Fibroblast of lung (primary cell): Measurements from ENCODE around the gene RPRD2. TPM values are rescaled to one million over a fixed set of nuclear protein-coding genes. Genes with fewer than 3 reads are reported as not detected.

Experiments
- DNase-seq, 2 donors: peaks; one replicate each; pipeline versions ENCODE4 v3.0.0 to v3.0.0-alpha.2; 2010; ENCODE audit warnings: low read depth in 2 of 2
- H2AFZ ChIP-seq: 2 replicates; pipeline ENCODE4 v1.5.1; 2012; ENCODE audit warnings: low read length, control low read depth, inconsistent platforms
- H3K27ac ChIP-seq: 2 replicates; pipeline ENCODE4 v1.5.1; 2011; ENCODE audit warnings: low read length, control low read depth; ENCODE audit not compliant: insufficient read depth
- H3K27me3 ChIP-seq: 2 replicates; pipeline ENCODE4 v1.5.1; 2011; ENCODE audit warnings: mild to moderate bottlenecking, low read length; ENCODE audit not compliant: control insufficient read depth, insufficient read depth
- H3K36me3 ChIP-seq: 2 replicates; pipeline ENCODE4 v1.5.1; 2011; ENCODE audit warnings: low read length; ENCODE audit not compliant: control insufficient read depth, insufficient read depth
- H3K4me1 ChIP-seq: 2 replicates; pipeline ENCODE4 v1.5.1; 2011; ENCODE audit warnings: low read length; ENCODE audit not compliant: control insufficient read depth, insufficient read depth; ENCODE audit errors: extremely low read depth
- H3K4me2 ChIP-seq: 2 replicates; pipeline ENCODE4 v1.5.1; 2011; ENCODE audit warnings: low read length, control low read depth; ENCODE audit not compliant: insufficient read depth; ENCODE audit errors: extremely low read depth
- H3K4me3 ChIP-seq, 4 experiments: fragments of 200-600 bp in 1 of 4; sonication (generic) in 1 of 4; replicated peaks in 1 of 4; 2 replicates each; pipeline ENCODE4 v1.5.1; 2011 to 2016; ENCODE audit warnings: low read length in 4 of 4, low read depth in 3 of 4, mild to moderate bottlenecking in 3 of 4, control low read depth in 2 of 4, inconsistent platforms in 1 of 4, mixed read lengths in 1 of 4; ENCODE audit not compliant: insufficient read depth in 1 of 4; ENCODE audit errors: control extremely low read depth in 1 of 4
- H3K79me2 ChIP-seq: 2 replicates; pipeline ENCODE4 v1.5.1; 2012; ENCODE audit warnings: mild to moderate bottlenecking, low read length, inconsistent platforms; ENCODE audit not compliant: control insufficient read depth, insufficient read depth
- H3K9ac ChIP-seq: 2 replicates; pipeline ENCODE4 v1.5.1; 2011; ENCODE audit warnings: mild to moderate bottlenecking, low read length, control low read depth; ENCODE audit not compliant: insufficient read depth
- H3K9me3 ChIP-seq: 2 replicates; pipeline ENCODE4 v1.5.1; 2012; ENCODE audit warnings: low read depth, low read length; ENCODE audit not compliant: control insufficient read depth, insufficient read depth
- H4K20me1 ChIP-seq: 2 replicates; pipeline ENCODE4 v1.5.1; 2011; ENCODE audit warnings: low read length; ENCODE audit not compliant: control insufficient read depth, insufficient read depth; ENCODE audit errors: extremely low read depth
- EZH2 ChIP-seq: IDR thresholded peaks from 2 replicates; pipeline ENCODE4 v1.5.1; 2012; ENCODE audit warnings: low read length, control low read depth, mild to moderate bottlenecking; ENCODE audit errors: missing control alignments
- polyA plus RNA-seq, 2 donors: library from polyadenylated mRNA; depleted of rRNA in 1 of 2; stranded (reverse) in 1 of 2; unstranded in 1 of 2; fragments of >200 nt; gene quantifications; 2 replicates each; pipeline ENCODE4 v1.2.1, GENCODE V29; 2011 to 2012; ENCODE audit warnings: missing spikeins in 1 of 2
- total RNA-seq: library from RNA; depleted of rRNA; stranded (reverse); fragments of >200 nt; gene quantifications from 2 replicates; pipeline ENCODE4 v1.2.1, GENCODE V29; 2014
- TF ChIP-seq, protein P1 (sequence below), 2 donors: IDR thresholded peaks in 1 of 2; conservative IDR thresholded peaks in 1 of 2; 1 replicate in 1 of 2; 2 replicates in 1 of 2; pipeline ENCODE4 v1.5.1; 2011 to 2012; ENCODE audit warnings: low read length in 2 of 2, control low read depth in 1 of 2, inconsistent platforms in 1 of 2, low read depth in 1 of 2, mild to moderate bottlenecking in 1 of 2

Gene RPRD2
- total and polyA plus RNA-seq, 2 donors (not counting 1 experiment from before 2014, with no cell fraction given): 12.1 to 13.4 TPM

DNA sequence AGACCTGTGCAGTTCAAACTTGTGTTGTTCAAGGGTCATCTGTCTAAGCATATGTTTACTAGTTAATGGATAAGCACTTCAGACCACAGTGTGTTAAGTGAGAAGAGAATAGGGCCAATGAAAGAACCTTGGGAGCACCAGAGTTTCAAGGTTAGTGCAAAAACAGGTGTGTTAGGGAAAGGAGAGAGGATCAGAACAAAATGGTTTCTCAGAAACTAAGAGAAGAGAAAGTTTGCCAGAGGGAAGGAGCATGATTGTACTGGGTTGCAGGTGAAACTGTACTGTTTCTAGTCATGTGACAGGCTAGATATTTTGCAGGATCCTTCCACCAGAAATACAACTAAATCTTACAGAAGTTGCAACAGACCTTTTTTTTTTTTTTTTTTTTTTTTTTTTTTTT, 23.3 kb downstream of the RPRD2 start:
- H3K4me2 ChIP-seq: no peak overlapping the region
- no peaks in the 10 kb centered on the region for H3K27me3 ChIP-seq
- H3K79me2 ChIP-seq: peaks cover 40% of the 10 kb centered on the region
- H3K9ac ChIP-seq: no peak overlapping the region
- no peak overlapping the region for H3K4me3 ChIP-seq
- TF ChIP-seq, protein P1, sequence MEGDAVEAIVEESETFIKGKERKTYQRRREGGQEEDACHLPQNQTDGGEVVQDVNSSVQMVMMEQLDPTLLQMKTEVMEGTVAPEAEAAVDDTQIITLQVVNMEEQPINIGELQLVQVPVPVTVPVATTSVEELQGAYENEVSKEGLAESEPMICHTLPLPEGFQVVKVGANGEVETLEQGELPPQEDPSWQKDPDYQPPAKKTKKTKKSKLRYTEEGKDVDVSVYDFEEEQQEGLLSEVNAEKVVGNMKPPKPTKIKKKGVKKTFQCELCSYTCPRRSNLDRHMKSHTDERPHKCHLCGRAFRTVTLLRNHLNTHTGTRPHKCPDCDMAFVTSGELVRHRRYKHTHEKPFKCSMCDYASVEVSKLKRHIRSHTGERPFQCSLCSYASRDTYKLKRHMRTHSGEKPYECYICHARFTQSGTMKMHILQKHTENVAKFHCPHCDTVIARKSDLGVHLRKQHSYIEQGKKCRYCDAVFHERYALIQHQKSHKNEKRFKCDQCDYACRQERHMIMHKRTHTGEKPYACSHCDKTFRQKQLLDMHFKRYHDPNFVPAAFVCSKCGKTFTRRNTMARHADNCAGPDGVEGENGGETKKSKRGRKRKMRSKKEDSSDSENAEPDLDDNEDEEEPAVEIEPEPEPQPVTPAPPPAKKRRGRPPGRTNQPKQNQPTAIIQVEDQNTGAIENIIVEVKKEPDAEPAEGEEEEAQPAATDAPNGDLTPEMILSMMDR (conservative IDR thresholded peaks at IDR 0.05 in 1 of 2, IDR thresholded peaks at IDR 0.05 in 1 of 2; ENCODE audit: low read depth in 1 of 2, low read length in 2 of 2): no peak
- TF ChIP-seq EZH2: no peak
- no peak for DNase-seq
- no peaks in the 10 kb centered on the region for H4K20me1 ChIP-seq
- no peaks in the 10 kb centered on the region for H3K36me3 ChIP-seq
- no peaks in the 10 kb centered on the region for H3K9me3 ChIP-seq
- no peaks in the 10 kb centered on the region for H3K4me1 ChIP-seq
- no peak overlapping the region for H2AFZ ChIP-seq
- H3K27ac ChIP-seq: no peak overlapping the region

DNA sequence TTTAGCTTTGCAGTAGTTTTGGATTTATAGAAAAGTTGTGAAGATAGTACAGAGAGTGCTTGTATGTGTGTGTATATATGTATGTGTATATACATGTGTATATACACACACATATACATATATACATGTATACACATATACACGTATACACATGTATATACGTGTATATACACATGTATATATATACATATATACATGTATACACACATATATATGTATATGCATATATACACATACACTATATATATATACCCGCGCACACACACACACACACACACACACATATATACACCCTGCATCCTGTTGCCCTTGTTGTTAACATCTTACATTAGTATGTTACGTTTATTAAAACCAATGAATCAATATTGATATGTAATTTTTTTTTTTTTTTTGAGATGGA, 24.3 kb downstream of the RPRD2 start:
- H3K79me2 ChIP-seq: peaks cover 35% of the 10 kb centered on the region
- no peak overlapping the region for H3K27ac ChIP-seq
- DNase-seq: no peak
- no peak for TF ChIP-seq EZH2
- TF ChIP-seq, protein P1 (conservative IDR thresholded peaks at IDR 0.05 in 1 of 2, IDR thresholded peaks at IDR 0.05 in 1 of 2; ENCODE audit: low read depth in 1 of 2, low read length in 2 of 2): no peak
- no peak overlapping the region for H3K4me2 ChIP-seq
- no peak overlapping the region for H3K4me3 ChIP-seq
- H3K9me3 ChIP-seq: no peaks in the 10 kb centered on the region
- no peak overlapping the region for H2AFZ ChIP-seq
- no peaks in the 10 kb centered on the region for H3K27me3 ChIP-seq
- no peak overlapping the region for H3K9ac ChIP-seq
- H3K4me1 ChIP-seq: no peaks in the 10 kb centered on the region
- no peaks in the 10 kb centered on the region for H3K36me3 ChIP-seq
- no peaks in the 10 kb centered on the region for H4K20me1 ChIP-seq

DNA sequence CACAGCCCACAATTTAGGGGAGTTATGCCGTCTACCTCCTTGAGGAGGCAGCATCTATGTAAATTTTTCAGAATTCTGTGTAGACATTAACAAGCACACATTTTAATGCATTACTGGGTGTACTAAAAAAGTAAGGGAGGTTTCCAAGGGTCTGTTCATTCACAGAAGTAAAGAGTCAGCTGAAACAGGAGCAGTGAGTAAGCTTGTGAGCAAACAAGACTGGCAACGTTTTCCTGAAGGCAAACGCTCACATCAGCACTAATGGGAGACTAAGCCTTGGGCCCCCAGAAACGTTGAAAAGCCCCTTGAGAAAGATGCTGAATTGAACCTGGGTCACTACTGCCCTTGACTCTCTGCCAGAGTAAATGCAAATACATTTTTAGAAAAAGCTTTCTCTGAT, 25.7 kb downstream of the RPRD2 start:
- Histone ChIP-seq H3K4me3 (no peak overlapping the region), H3K79me2 (peaks cover 32% of the 10 kb centered on the region), H3K4me1 (no peaks in the 10 kb centered on the region), H3K27ac (no peak overlapping the region), H3K9ac (no peak overlapping the region), H3K36me3 (no peaks in the 10 kb centered on the region), H4K20me1 (no peaks in the 10 kb centered on the region), H3K4me2 (no peak overlapping the region), H3K27me3 (no peaks in the 10 kb centered on the region), H3K9me3 (no peaks in the 10 kb centered on the region), H2AFZ (no peak overlapping the region)
- TF ChIP-seq, protein P1 (conservative IDR thresholded peaks at IDR 0.05 in 1 of 2, IDR thresholded peaks at IDR 0.05 in 1 of 2; ENCODE audit: low read depth in 1 of 2, low read length in 2 of 2): no peak
- no peak for TF ChIP-seq EZH2
- peak in 1 of 2 donors; percentile 5 for DNase-seq
